H1 (cell line): ENCODE data around the gene CCDC171. TPM values are rescaled to one million over a fixed set of nuclear protein-coding genes. Genes with fewer than 3 reads are reported as not detected.

Experiments used
- CTCF ChIA-PET: fragments of 300-600 bp; sonication (Branson Sonifier 250); formaldehyde crosslinking; loops from one replicate; lab custom pipeline; 2021; ENCODE audit not compliant: partially characterized antibody; lab: Charles Lee
- POLR2A ChIA-PET: fragments of 300-600 bp; sonication (Branson Sonifier 250); formaldehyde crosslinking; loops from one replicate; lab custom pipeline; 2021; ENCODE audit warnings: inconsistent platforms; ENCODE audit not compliant: partially characterized antibody; lab: Charles Lee
- DNase-seq, 2 experiments: peaks; one replicate each; pipeline versions ENCODE4 v3.0.0 to v3.0.0-alpha.2; 2010 to 2022; ENCODE audit warnings: low spot score in 2 of 2, low read depth in 1 of 2, mixed read lengths in 1 of 2
- FAIRE-seq: peaks from 2 replicates; lab custom pipeline; 2011; peaks lifted over from hg19 to GRCh38; lab: Jason Lieb, UNC
- H2AFZ ChIP-seq: 2 replicates; pipeline ENCODE4 v1.8.1; 2012; ENCODE audit warnings: low read length, inconsistent platforms
- H2AK5ac ChIP-seq: 2 replicates; pipeline ENCODE4 v1.6.1; 2013; ENCODE audit warnings: low read depth, low read length
- H2BK120ac ChIP-seq: replicated peaks from 2 replicates; pipeline ENCODE3; 2013; ENCODE audit warnings: low read depth, low read length, inconsistent platforms
- H2BK12ac ChIP-seq: 2 replicates; pipeline ENCODE4 v1.6.1; 2013; ENCODE audit warnings: low read depth, low read length
- H2BK15ac ChIP-seq: 2 replicates; pipeline ENCODE4 v1.6.1; 2013; ENCODE audit warnings: low read length
- H2BK20ac ChIP-seq: 2 replicates; pipeline ENCODE4 v1.6.1; 2013; ENCODE audit warnings: low read length
- H2BK5ac ChIP-seq: 2 replicates; pipeline ENCODE4 v1.6.1; 2013; ENCODE audit warnings: low read depth, low read length
- H3K14ac ChIP-seq: 2 replicates; pipeline ENCODE4 v1.6.1; 2013; ENCODE audit warnings: inconsistent platforms; ENCODE audit not compliant: insufficient read length
- H3K18ac ChIP-seq: 2 replicates; pipeline ENCODE4 v1.6.1; 2013; ENCODE audit warnings: low read length; ENCODE audit errors: extremely low read depth
- H3K23ac ChIP-seq: 2 replicates; pipeline ENCODE4 v1.6.1; 2013; ENCODE audit warnings: inconsistent platforms; ENCODE audit not compliant: insufficient read length
- H3K23me2 ChIP-seq: 2 replicates; pipeline ENCODE4 v1.6.1; 2013; ENCODE audit warnings: low read depth, low read length
- H3K27ac ChIP-seq: 2 replicates; pipeline ENCODE4 v1.6.1; 2011; ENCODE audit warnings: low read depth, low read length, inconsistent platforms
- H3K27me3 ChIP-seq, 4 experiments: replicated peaks in 1 of 4; 1 replicate in 1 of 4; 2 replicates in 3 of 4; pipeline versions ENCODE4 v1.6.1 to v1.8.1; 2011 to 2013; ENCODE audit warnings: low read length in 3 of 4, mild to moderate bottlenecking in 3 of 4, inconsistent platforms in 2 of 4, mixed read lengths in 2 of 4, moderate library complexity in 1 of 4; ENCODE audit not compliant: control insufficient read depth in 3 of 4, insufficient read depth in 3 of 4; ENCODE audit errors: extremely low read depth in 1 of 4
- H3K36me3 ChIP-seq, 4 experiments: 2 replicates each; pipeline versions ENCODE4 v1.6.1 to v1.8.1; 2011 to 2013; ENCODE audit warnings: mild to moderate bottlenecking in 4 of 4, low read length in 3 of 4, moderate library complexity in 2 of 4, control low read depth in 1 of 4, inconsistent platforms in 1 of 4; ENCODE audit not compliant: insufficient read depth in 4 of 4, control insufficient read depth in 2 of 4
- H3K4ac ChIP-seq: replicated peaks from 2 replicates; pipeline ENCODE3; 2013; ENCODE audit warnings: low read length, low read depth, mixed read lengths, inconsistent platforms; ENCODE audit not compliant: insufficient read length
- H3K4me1 ChIP-seq, 4 experiments: replicated peaks in 1 of 4; 1 replicate in 1 of 4; 2 replicates in 3 of 4; pipeline versions ENCODE4 v1.6.1 to v1.8.1; 2011 to 2013; ENCODE audit warnings: low read length in 3 of 4, inconsistent platforms in 2 of 4, mixed read lengths in 1 of 4; ENCODE audit not compliant: insufficient read depth in 4 of 4, control insufficient read depth in 3 of 4
- H3K4me2 ChIP-seq, 2 experiments: 2 replicates each; pipeline versions ENCODE4 v1.6.1 to v1.8.1; 2011 to 2013; ENCODE audit warnings: low read depth in 2 of 2, low read length in 2 of 2, control low read depth in 1 of 2, inconsistent platforms in 1 of 2, mild to moderate bottlenecking in 1 of 2; ENCODE audit not compliant: insufficient read depth in 1 of 2
- H3K4me3 ChIP-seq, 4 experiments: fragments of 200-600, 300-600 bp in 1 of 4; sonication (generic), shearing (Covaris generic), sonication (Bioruptor Twin) in 1 of 4; 2 replicates each; pipeline versions ENCODE4 v1.5.1 to v1.8.1; 2011 to 2016; ENCODE audit warnings: low read length in 4 of 4, low read depth in 3 of 4, control low read depth in 2 of 4, inconsistent platforms in 2 of 4, mild to moderate bottlenecking in 2 of 4, mixed read lengths in 1 of 4, moderate library complexity in 1 of 4; ENCODE audit not compliant: insufficient read depth in 2 of 4; ENCODE audit errors: extremely low read depth in 1 of 4
- H3K56ac ChIP-seq: replicated peaks from 2 replicates; pipeline ENCODE3; 2013; ENCODE audit warnings: low read depth, mild to moderate bottlenecking, mixed read lengths, low read length, inconsistent platforms; ENCODE audit not compliant: insufficient read length
- H3K79me1 ChIP-seq: 2 replicates; pipeline ENCODE4 v1.6.1; 2013; ENCODE audit warnings: low read depth, low read length, control low read depth
- H3K79me2 ChIP-seq, 2 experiments: 2 replicates each; pipeline versions ENCODE4 v1.6.1 to v1.8.1; 2012 to 2013; ENCODE audit warnings: low read length in 2 of 2, mild to moderate bottlenecking in 2 of 2, inconsistent platforms in 1 of 2; ENCODE audit not compliant: insufficient read depth in 2 of 2, control insufficient read depth in 1 of 2
- H3K9ac ChIP-seq, 4 experiments: replicated peaks in 1 of 4; 1 replicate in 1 of 4; 2 replicates in 3 of 4; pipeline versions ENCODE4 v1.6.1 to v1.8.1; 2011 to 2013; ENCODE audit warnings: low read depth in 3 of 4, low read length in 3 of 4, control low read depth in 2 of 4, mild to moderate bottlenecking in 2 of 4, moderate library complexity in 2 of 4, inconsistent platforms in 1 of 4; ENCODE audit errors: extremely low read depth in 1 of 4
- H3K9me3 ChIP-seq, 2 experiments: 2 replicates each; pipeline versions ENCODE4 v1.6.1 to v1.8.1; 2012 to 2013; ENCODE audit warnings: mild to moderate bottlenecking in 2 of 2, moderate library complexity in 2 of 2, control low read depth in 1 of 2, inconsistent platforms in 1 of 2, low read depth in 1 of 2, low read length in 1 of 2, mixed read lengths in 1 of 2; ENCODE audit not compliant: insufficient read depth in 2 of 2
- H4K20me1 ChIP-seq, 2 experiments: replicated peaks in 1 of 2; 2 replicates each; pipeline versions ENCODE3 to v1.8.1; 2011 to 2013; ENCODE audit warnings: inconsistent platforms in 2 of 2, low read length in 2 of 2, mild to moderate bottlenecking in 1 of 2; ENCODE audit not compliant: insufficient read depth in 2 of 2, control insufficient read depth in 1 of 2
- H4K5ac ChIP-seq: 2 replicates; pipeline ENCODE4 v1.6.1; 2013; ENCODE audit warnings: low read length, low read depth, mixed read lengths, inconsistent platforms; ENCODE audit not compliant: insufficient read length
- H4K8ac ChIP-seq: 2 replicates; pipeline ENCODE4 v1.8.0; 2013; ENCODE audit warnings: mild to moderate bottlenecking, moderate library complexity, low read length, inconsistent platforms; ENCODE audit not compliant: insufficient read depth; ENCODE audit errors: extremely low read depth
- H4K91ac ChIP-seq: replicated peaks from 2 replicates; pipeline ENCODE3; 2013; ENCODE audit warnings: low read length, mixed read lengths, inconsistent platforms; ENCODE audit not compliant: insufficient read length
- ATF2 ChIP-seq: IDR thresholded peaks from 2 replicates; pipeline ENCODE4 v1.6.1; 2012; ENCODE audit warnings: low read length, inconsistent platforms
- CREB1 ChIP-seq: IDR thresholded peaks from 2 replicates; pipeline ENCODE4 v1.6.1; 2012; ENCODE audit warnings: inconsistent platforms
- EZH2 ChIP-seq: fragments of 200-600 bp; sonication (generic); IDR thresholded peaks from 2 replicates; pipeline ENCODE4 v1.7.1; 2012; ENCODE audit warnings: low read depth, mild to moderate bottlenecking, moderate library complexity, low read length, inconsistent platforms; ENCODE audit not compliant: severe bottlenecking
- HDAC6 ChIP-seq: IDR thresholded peaks from one replicate; pipeline ENCODE4 v1.7.1; 2012; ENCODE audit warnings: low read depth, mild to moderate bottlenecking, inconsistent platforms, low read length, moderate library complexity
- MAX ChIP-seq: IDR thresholded peaks from 2 replicates; pipeline ENCODE4 v1.6.1; 2012; ENCODE audit warnings: inconsistent platforms
- PHF8 ChIP-seq: fragments of 200-600 bp; sonication (generic); conservative IDR thresholded peaks from 2 replicates; pipeline ENCODE4 v1.7.1; 2012; ENCODE audit warnings: low read depth, mild to moderate bottlenecking, inconsistent platforms, low read length, moderate library complexity
- RAD21 ChIP-seq, 2 experiments: IDR thresholded peaks in 1 of 2; conservative IDR thresholded peaks in 1 of 2; 2 replicates each; pipeline ENCODE4 v1.6.1; 2011; ENCODE audit warnings: low read depth in 2 of 2, low read length in 2 of 2, improper control_type of control experiment in 1 of 2, inconsistent platforms in 1 of 2, mild to moderate bottlenecking in 1 of 2, moderate library complexity in 1 of 2
- SAP30 ChIP-seq: fragments of 300-600 bp; sonication (generic); IDR thresholded peaks from 2 replicates; pipeline ENCODE4 v1.7.1; 2012; ENCODE audit warnings: low read length, moderate library complexity, mild to moderate bottlenecking, inconsistent platforms; ENCODE audit not compliant: insufficient read depth, insufficient replicate concordance
- SRF ChIP-seq: IDR thresholded peaks from 2 replicates; pipeline ENCODE4 v1.6.1; 2011; ENCODE audit warnings: mild to moderate bottlenecking, low read depth, low read length, moderate library complexity
- USF2 ChIP-seq: IDR thresholded peaks from 2 replicates; pipeline ENCODE4 v1.6.1; 2011; ENCODE audit warnings: low read length, improper control_type of control experiment
- WGBS, 2 experiments: shearing (Covaris generic) in 1 of 2; methylation state at CpG; one replicate each; pipeline versions ENCODE4 v1.1.6 to v1.1.7; 2013 to 2015; ENCODE audit warnings: low lambda C conversion rate in 2 of 2, mixed read lengths in 2 of 2, inconsistent platforms in 1 of 2, low coverage in 1 of 2, missing lambda C conversion rate in 1 of 2; ENCODE audit not compliant: insufficient replicate concordance in 2 of 2, insufficient coverage in 1 of 2, insufficient read length in 1 of 2; ENCODE audit errors: extremely low coverage in 1 of 2, missing lambda C conversion rate in 1 of 2; 5-methylcytosine and 5-hydroxymethylcytosine counted together
- polyA plus RNA-seq, 7 experiments: library from polyadenylated mRNA; depleted of rRNA in 3 of 7; stranded (reverse) in 5 of 7; unstranded in 2 of 7; fragments of >200 nt in 5 of 7; fragments of 200-250 nt in 2 of 7; gene quantifications; 1 replicate in 5 of 7; 2 replicates in 1 of 7; 4 replicates in 1 of 7; pipeline versions ENCODE4 v1.2.1 to v1.2.3, GENCODE V29; 2011 to 2013; ENCODE audit warnings: missing spikeins in 2 of 7, mixed read lengths in 2 of 7
- total RNA-seq: library from RNA; stranded (reverse); fragmentation: NEBNext Ultra II Directional; extraction: Animal tissue kit (Norgen Biotek cat#: 25700); gene quantifications from 2 replicates; pipeline ENCODE4 v1.2.1, GENCODE V29; 2021

Gene CCDC171
- total and polyA plus RNA-seq, 2 of the 8 experiments (the other 6 are each of a cell fraction or from before 2014, with no cell fraction given) = 0.83 to 2.3 TPM

GRCh38 chr9:15769547-15769946 is 216.7 kb downstream of the CCDC171 start:
- no peak overlapping the region for H3K9ac ChIP-seq
- H3K4me3 ChIP-seq = no peak overlapping the region
- H3K79me1 ChIP-seq = no peaks in the 10 kb centered on the region
- no peak overlapping the region for H2AFZ ChIP-seq
- H3K4me2 ChIP-seq = no peak overlapping the region
- H3K79me2 ChIP-seq = no peaks in the 10 kb centered on the region
- H3K27me3 ChIP-seq = no peaks in the 10 kb centered on the region
- no peak overlapping the region for H3K14ac ChIP-seq
- H4K20me1 ChIP-seq = no peaks in the 10 kb centered on the region
- H2BK20ac ChIP-seq = no peak overlapping the region
- no peak overlapping the region for H4K91ac ChIP-seq
- no peak overlapping the region for H2BK15ac ChIP-seq
- H2AK5ac ChIP-seq = no peak overlapping the region
- WGBS, 2 experiments = 66% methylated on average over 5 of the region's 5 CpGs; no CpG with 5 or more reads in 1 of the 2 experiments
- no peak overlapping the region for H3K56ac ChIP-seq
- H3K18ac ChIP-seq = no peak overlapping the region
- CTCF ChIA-PET = no interaction called here
- H2BK120ac ChIP-seq = no peak overlapping the region
- H4K8ac ChIP-seq = no peak overlapping the region
- H3K27ac ChIP-seq = no peak overlapping the region
- no peak overlapping the region for H2BK5ac ChIP-seq
- H3K23me2 ChIP-seq = no peaks in the 10 kb centered on the region
- DNase-seq = no peak
- H3K36me3 ChIP-seq = no peaks in the 10 kb centered on the region
- no peaks in the 10 kb centered on the region for H3K4me1 ChIP-seq
- H3K23ac ChIP-seq = no peak overlapping the region
- no peaks in the 10 kb centered on the region for H3K9me3 ChIP-seq
- H3K4ac ChIP-seq = no peak overlapping the region
- POLR2A ChIA-PET = no interaction called here
- H2BK12ac ChIP-seq = no peak overlapping the region
- no peak overlapping the region for H4K5ac ChIP-seq
- no peak for FAIRE-seq
- TF ChIP-seq MAX (no peak), ATF2 (no peak), SAP30 (no peak), SRF (no peak), HDAC6 (no peak), USF2 (no peak), CREB1 (no peak), RAD21 (IDR thresholded peaks at IDR 0.05 in 1 of 2, conservative IDR thresholded peaks at IDR 0.05 in 1 of 2; ENCODE audit: low read depth in 2 of 2, low read length in 2 of 2) (no peak), EZH2 (no peak), PHF8 (no peak)
